GM12878 (cell line): ENCODE results near the gene CCDC34. TPM values are rescaled to one million over a fixed set of nuclear protein-coding genes. Genes with fewer than 3 reads are reported as not detected.

ENCODE experiments used
- EZH2 ChIP-seq: IDR thresholded peaks from 2 replicates; pipeline ENCODE4 v1.6.1; 2012; ENCODE audit warnings: low read depth, mild to moderate bottlenecking, control low read depth, inconsistent platforms, low read length, borderline replicate concordance; ENCODE audit not compliant: control insufficient read depth
- FOXK2 ChIP-seq: fragments of 450-650 bp; IDR thresholded peaks from 2 replicates; pipeline ENCODE4 v1.6.1; 2017; ENCODE audit warnings: mild to moderate bottlenecking, moderate library complexity
- IKZF2 ChIP-seq, 2 experiments: fragments of 450-650 bp; IDR thresholded peaks; 2 replicates each; pipeline ENCODE4 v1.6.1; 2017; ENCODE audit warnings: mild to moderate bottlenecking in 2 of 2, moderate library complexity in 2 of 2
- JUNB ChIP-seq: IDR thresholded peaks from 2 replicates; pipeline ENCODE4 v1.6.1; 2016; ENCODE audit warnings: antibody characterized with exemption, mild to moderate bottlenecking
- MAX ChIP-seq: IDR thresholded peaks from 2 replicates; pipeline ENCODE4 v1.6.1; 2012; ENCODE audit warnings: low read depth, low read length, improper control_type of control experiment
- MXI1 ChIP-seq: fragments of 150-350 bp; IDR thresholded peaks from 2 replicates; pipeline ENCODE4 v1.6.1; 2011; ENCODE audit warnings: low read depth, mild to moderate bottlenecking, inconsistent platforms, low read length, improper control_type of control experiment
- NFYB ChIP-seq: IDR thresholded peaks from 2 replicates; pipeline ENCODE4 v1.6.1; 2011; ENCODE audit warnings: low read depth, mild to moderate bottlenecking, low read length, improper control_type of control experiment, moderate library complexity; ENCODE audit not compliant: insufficient read depth
- polyA plus RNA-seq, 11 experiments: library from polyadenylated mRNA; depleted of rRNA in 4 of 11; unstranded in 6 of 11; stranded (reverse) in 5 of 11; fragments of >200 nt; fragmentation: Nextera tagmentation in 4 of 11; fragmentation: Illumina TruSeq in 1 of 11; extraction: Ambion mirVana in 4 of 11; extraction: Trizol in 1 of 11; gene quantifications; 1 replicate in 1 of 11; 2 replicates in 10 of 11; pipeline versions ENCODE4 v1.2.1 to v1.2.3, GENCODE V29; 2011 to 2016; ENCODE audit warnings: inconsistent platforms in 2 of 11, missing spikeins in 2 of 11, low read depth in 1 of 11
- total RNA-seq, 4 experiments: library from RNA; depleted of rRNA in 3 of 4; stranded (reverse); fragments of >200 nt in 3 of 4; fragmentation: Illumina TruSeq in 1 of 4; extraction: Trizol in 1 of 4; gene quantifications; 2 replicates each; pipeline versions ENCODE4 v1.2.1 to v1.2.3, GENCODE V29; 2013 to 2021
- TF ChIP-seq, protein P1 (sequence below): fragments of 450-650 bp; IDR thresholded peaks from 2 replicates; pipeline ENCODE4 v1.6.1; 2017; ENCODE audit warnings: antibody characterized with exemption, mild to moderate bottlenecking, moderate library complexity
- TF ChIP-seq, protein P2 (sequence below): fragments of 450-650 bp; IDR thresholded peaks from 2 replicates; pipeline ENCODE4 v1.6.1; 2017; ENCODE audit warnings: mild to moderate bottlenecking
- TF ChIP-seq, protein P3 (sequence below): fragments of 150-350 bp; IDR thresholded peaks from 2 replicates; pipeline ENCODE4 v1.6.1; 2014; ENCODE audit warnings: mild to moderate bottlenecking, low read depth, low read length

The CCDC34 gene
- total and polyA plus RNA-seq, 10 of the 15 experiments (the other 5 are each of a cell fraction or from before 2014, with no cell fraction given), result 6.2 to 39.1 (median 14.6) TPM

DNA sequence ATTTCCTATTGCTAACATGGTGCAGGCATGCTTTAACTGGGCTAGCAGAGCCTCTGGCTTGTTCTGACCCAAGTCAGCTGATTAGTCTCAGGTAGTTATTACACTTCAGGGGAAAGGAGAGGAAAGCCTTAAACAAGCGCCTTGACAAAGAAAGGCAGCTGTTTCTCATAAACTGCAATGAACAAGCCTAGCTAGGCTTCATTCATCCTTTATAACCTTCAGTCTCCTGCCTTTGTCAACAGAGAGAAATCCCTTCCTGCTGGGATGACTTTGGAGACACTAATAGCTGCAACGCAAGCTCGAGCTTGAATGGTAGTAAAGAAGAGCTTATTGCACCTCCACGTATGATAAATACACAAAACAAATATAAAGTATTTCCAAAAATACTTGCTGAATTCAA lies 68.4 kb downstream of the CCDC34 start (continued):
- TF ChIP-seq, protein P1, sequence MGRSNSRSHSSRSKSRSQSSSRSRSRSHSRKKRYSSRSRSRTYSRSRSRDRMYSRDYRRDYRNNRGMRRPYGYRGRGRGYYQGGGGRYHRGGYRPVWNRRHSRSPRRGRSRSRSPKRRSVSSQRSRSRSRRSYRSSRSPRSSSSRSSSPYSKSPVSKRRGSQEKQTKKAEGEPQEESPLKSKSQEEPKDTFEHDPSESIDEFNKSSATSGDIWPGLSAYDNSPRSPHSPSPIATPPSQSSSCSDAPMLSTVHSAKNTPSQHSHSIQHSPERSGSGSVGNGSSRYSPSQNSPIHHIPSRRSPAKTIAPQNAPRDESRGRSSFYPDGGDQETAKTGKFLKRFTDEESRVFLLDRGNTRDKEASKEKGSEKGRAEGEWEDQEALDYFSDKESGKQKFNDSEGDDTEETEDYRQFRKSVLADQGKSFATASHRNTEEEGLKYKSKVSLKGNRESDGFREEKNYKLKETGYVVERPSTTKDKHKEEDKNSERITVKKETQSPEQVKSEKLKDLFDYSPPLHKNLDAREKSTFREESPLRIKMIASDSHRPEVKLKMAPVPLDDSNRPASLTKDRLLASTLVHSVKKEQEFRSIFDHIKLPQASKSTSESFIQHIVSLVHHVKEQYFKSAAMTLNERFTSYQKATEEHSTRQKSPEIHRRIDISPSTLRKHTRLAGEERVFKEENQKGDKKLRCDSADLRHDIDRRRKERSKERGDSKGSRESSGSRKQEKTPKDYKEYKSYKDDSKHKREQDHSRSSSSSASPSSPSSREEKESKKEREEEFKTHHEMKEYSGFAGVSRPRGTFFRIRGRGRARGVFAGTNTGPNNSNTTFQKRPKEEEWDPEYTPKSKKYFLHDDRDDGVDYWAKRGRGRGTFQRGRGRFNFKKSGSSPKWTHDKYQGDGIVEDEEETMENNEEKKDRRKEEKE, result no peak
- TF ChIP-seq FOXK2, result no peak
- no peak for TF ChIP-seq IKZF2 (IDR thresholded peaks at IDR 0.05)
- TF ChIP-seq JUNB, result no peak
- TF ChIP-seq MXI1, result no peak
- TF ChIP-seq EZH2, result no peak
- no peak for TF ChIP-seq MAX
- TF ChIP-seq, protein P2, sequence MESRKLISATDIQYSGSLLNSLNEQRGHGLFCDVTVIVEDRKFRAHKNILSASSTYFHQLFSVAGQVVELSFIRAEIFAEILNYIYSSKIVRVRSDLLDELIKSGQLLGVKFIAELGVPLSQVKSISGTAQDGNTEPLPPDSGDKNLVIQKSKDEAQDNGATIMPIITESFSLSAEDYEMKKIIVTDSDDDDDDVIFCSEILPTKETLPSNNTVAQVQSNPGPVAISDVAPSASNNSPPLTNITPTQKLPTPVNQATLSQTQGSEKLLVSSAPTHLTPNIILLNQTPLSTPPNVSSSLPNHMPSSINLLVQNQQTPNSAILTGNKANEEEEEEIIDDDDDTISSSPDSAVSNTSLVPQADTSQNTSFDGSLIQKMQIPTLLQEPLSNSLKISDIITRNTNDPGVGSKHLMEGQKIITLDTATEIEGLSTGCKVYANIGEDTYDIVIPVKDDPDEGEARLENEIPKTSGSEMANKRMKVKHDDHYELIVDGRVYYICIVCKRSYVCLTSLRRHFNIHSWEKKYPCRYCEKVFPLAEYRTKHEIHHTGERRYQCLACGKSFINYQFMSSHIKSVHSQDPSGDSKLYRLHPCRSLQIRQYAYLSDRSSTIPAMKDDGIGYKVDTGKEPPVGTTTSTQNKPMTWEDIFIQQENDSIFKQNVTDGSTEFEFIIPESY, result no peak
- TF ChIP-seq, protein P3, sequence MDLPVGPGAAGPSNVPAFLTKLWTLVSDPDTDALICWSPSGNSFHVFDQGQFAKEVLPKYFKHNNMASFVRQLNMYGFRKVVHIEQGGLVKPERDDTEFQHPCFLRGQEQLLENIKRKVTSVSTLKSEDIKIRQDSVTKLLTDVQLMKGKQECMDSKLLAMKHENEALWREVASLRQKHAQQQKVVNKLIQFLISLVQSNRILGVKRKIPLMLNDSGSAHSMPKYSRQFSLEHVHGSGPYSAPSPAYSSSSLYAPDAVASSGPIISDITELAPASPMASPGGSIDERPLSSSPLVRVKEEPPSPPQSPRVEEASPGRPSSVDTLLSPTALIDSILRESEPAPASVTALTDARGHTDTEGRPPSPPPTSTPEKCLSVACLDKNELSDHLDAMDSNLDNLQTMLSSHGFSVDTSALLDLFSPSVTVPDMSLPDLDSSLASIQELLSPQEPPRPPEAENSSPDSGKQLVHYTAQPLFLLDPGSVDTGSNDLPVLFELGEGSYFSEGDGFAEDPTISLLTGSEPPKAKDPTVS, result no peak
- TF ChIP-seq NFYB, result no peak
